Nucleus accumbens (tissue), 56 donors: ENCODE data around the gene HIVEP1.
A peak's percentile ranks its signal among the peaks of the same experiment; 100 is the strongest.

Experiments
- DNase-seq, 56 donors: peaks; one replicate each; lab custom pipeline; 2025; lab: John Stamatoyannopoulos, UW

Gene HIVEP1

DNA sequence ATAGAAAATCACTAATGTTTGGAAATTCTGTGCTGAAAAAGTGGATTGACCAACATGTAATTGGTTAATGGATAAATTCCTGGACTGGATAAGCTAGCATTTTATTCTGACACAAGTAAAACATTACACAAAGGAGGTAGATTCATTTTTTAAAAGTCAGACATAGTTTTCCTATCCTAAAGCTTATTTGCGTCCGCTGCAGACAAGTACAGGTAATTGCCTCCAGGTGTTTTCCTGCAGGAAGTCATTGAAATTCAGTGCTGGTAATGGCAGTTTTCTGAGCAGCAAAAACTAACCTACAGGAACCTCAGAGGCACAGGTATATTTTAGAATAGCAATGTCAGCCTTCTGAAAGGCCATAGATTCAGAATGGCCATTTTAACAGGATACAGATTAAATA, 20.0 kb upstream of the HIVEP1 start:
- no peak for DNase-seq

GRCh38 chr6:11994875-11995461, 17.1 kb upstream of the HIVEP1 start:
- no peak for DNase-seq

- DNase-seq, result no peak
These were observed 15.4 kb upstream of the HIVEP1 start for GRCh38 chr6:11996751-11997150.

DNA sequence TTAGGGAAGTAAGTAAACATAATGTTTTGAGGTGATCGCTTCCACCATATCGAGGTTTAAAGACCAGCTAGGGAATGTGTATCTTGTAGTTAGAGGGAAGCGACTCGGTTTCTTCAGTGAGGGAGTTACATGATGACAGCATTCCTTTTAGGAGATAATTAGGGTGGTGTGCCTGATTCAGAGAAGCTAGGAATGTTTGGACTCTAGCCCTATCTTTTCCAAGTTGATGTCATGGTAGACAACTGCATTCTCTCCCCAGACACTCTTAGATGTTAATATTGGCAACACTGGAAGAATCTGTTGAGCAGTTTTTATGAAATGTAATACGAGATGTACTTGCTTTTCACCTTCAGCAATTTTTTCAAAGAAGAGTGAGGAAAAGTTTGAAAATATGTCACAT, 12.9 kb upstream of the HIVEP1 start:
- no peak for DNase-seq

GRCh38 chr6:12000174-12000573, 11.9 kb upstream of the HIVEP1 start:
- no peak for DNase-seq

GRCh38 chr6:12001004-12001705, 11.0 kb upstream of the HIVEP1 start:
- DNase-seq, result no peak

DNA sequence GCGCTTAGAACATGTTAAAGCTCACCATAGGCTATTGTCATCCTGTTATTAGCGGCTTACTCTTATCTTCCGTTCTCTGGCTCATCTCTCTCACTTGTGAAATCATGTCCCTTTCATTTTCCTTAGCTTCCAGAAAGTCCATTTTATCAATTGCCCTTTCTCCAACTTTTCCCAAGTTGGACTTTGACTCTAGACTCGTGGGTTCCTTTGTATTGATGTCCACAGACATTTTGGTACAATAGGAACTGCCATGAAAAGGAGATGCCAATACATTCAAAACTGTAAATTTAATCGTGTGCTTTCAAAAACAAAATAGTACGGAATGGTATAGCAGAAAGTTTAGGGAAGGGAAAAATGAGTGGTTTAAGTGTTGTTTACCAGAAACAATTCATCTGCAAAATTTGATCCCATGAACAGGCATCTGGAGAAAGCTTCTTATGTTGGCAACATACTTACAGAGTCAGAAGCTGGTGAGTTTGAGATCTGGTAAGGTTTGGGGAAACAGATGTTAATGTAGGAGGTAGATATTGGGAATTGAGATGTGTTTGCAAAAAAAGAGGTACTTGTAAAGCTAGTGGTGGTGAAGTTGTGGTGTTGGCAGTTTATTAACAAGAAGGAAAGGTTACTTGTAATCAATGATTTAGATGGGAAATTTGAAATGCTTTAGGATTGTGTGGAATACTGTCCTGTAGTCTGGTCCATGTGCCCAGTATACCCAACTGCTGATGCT, 10.2 kb upstream of the HIVEP1 start:
- no peak for DNase-seq

- DNase-seq, result no peak
These were observed 4.6 kb upstream of the HIVEP1 start for GRCh38 chr6:12007473-12007872.

GRCh38 chr6:12007887-12008286, 4.2 kb upstream of the HIVEP1 start:
- DNase-seq, result no peak

- peak in 54 of 56 donors; percentile 10 to 82 (median 54) for DNase-seq
These were observed 3.5 kb upstream of the HIVEP1 start for GRCh38 chr6:12008366-12009179.

DNA sequence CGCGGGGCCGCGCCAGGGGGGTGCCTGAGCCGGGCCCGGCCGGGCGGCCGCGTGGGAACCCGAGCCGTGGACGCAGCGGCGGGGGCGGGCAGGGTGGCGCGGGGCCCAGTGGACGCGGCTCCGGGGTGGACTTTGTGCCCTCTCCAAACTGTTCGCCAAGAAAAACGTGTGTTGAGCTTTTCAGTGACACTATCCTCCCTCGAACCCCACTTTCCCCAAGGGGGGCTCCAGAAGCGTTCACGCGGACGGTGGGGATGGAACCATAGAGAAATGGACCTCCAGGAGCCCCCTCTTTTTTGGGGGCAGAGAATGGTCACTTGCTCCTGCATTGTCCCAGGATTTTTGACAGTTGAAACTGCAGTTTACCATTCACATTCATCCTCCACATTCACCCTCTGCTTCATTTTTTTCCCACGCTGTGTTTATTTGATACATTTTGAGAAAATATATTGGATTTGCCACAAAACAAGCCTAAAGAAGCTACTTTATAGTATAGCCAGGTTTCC, 2.9 kb upstream of the HIVEP1 start:
- DNase-seq, result peak in 2 of 56 donors; percentile 38 to 49

- no peak for DNase-seq
These were observed 2.1 kb upstream of the HIVEP1 start for GRCh38 chr6:12009876-12010634.

- peak in 44 of 56 donors; percentile 26 to 90 (median 66) for DNase-seq
These were observed 1.4 kb upstream of the HIVEP1 start for GRCh38 chr6:12010635-12011275.

DNA sequence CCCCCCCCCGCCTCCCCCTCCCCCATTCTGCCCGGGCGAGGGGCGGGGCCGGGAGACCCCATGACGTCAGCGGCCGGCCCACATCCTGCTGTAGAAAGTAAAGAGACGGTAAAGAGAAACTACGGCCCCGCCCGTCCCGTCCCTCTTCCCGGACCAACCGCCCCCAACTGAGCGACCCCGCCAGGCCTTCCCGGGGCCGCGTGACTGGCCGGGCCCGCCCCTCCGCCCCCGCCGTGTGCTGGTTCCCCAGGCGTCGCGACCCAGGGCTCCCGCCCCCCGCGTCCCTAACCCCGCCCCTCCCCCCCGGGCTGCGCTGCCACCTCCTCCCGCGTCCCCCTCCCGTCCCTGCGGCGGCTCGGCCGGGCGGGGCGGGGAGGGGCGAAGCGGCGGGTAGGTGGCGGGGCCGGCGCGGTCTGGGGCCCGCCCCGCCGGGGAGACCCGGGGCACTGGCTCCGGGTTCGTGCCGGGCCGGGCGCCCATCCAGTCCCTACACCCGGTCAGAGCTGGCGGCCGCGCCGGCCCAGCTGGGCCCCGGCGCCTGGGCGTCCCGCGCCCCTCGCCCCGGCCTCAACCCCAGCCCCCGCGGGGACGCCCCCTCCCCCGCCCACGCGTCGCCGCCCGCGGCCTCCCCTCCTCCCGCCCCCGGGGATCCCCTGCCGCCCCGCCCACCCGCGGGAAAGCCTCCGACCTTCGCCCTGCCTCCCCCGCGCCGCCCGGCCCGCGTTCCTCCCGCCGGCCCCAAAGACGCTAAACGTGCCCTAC, 655 bp upstream of the HIVEP1 start:
- peak; percentile 55 to 97 (median 90) for DNase-seq

- DNase-seq, result peak in 53 of 56 donors; percentile 8 to 79 (median 57)
These were observed 620 bp downstream of the HIVEP1 start for GRCh38 chr6:12012558-12013306.

DNA sequence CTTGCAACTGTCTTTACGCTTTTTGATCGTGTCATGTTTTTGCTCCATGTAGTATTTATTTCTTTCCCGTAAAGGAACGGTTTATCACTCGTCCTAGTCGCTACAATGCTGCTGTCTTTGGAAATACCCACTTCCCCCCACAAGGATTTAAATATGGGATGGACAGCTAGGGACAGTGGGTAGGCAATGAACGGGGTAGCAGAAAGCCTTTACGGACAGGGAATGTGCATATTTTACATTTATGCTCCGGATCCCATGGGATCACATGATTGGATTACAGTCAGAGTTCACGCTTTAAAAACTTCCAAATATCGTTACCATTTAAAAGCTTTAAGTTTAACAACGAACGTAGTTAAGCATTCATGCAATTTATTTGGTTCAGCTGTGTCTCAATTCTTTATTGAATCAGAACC, 1.2 kb downstream of the HIVEP1 start:
- DNase-seq, result no peak

GRCh38 chr6:12014027-12014872, 2.1 kb downstream of the HIVEP1 start:
- no peak for DNase-seq
